ENCODE data around the gene MSL3. TPM values are rescaled to one million over a fixed set of nuclear protein-coding genes. Genes with fewer than 3 reads are reported as not detected.
A peak's percentile ranks its signal among the peaks of the same experiment; 100 is the strongest.

Gene MSL3
- 10 to 100 TPM; 17.0 to 36.0 (median 31.2) TPM for total RNA-seq

DNA sequence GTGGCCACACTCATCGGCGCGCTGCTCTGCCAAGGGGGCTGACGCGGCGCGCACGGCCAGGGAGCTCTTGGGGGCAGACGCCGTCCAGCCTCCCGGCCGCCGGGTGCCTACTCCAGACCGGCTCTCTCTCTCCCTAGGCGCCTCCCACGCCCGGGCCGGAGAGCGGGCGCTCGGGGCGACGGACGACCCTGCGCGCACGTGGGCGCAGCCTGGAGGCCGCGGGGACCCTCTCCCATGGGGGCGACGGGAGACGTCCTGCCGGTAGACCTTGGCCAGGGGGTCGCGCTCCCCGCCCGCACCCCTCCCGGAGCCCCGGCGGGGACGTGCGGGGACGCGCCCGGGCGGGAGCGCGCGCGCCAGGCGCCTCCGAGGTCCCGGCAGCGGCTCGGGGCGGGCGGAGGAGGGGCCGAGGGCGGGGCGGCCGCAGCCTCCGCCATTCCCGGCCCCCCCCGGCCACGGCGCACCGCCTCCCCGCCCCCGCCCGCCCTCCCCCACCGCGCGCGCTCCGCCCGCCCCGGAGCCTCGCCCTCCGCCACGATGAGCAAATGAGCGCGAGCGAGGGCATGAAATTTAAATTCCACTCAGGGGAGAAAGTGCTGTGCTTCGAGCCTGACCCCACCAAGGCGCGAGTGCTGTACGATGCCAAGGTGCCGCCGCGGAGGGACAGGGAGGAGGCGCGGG, at the start of gene MSL3:
Gene MSL3, plus strand, starts transcription at position 519 of the 681 bp plus-strand sequence. Its CDS starts 27 bp downstream, at position 546.
- TF ChIP-seq CTCF (IDR thresholded peaks at IDR 0.05), result no peak
- peak; percentile 69 for ATAC-seq (ENCODE audit: low FRiP score)
- DNase-seq (ENCODE audit: low spot score), result no peak

- DNase-seq (ENCODE audit: low spot score) (no peak), ATAC-seq (ENCODE audit: low FRiP score) (no peak)
- TF ChIP-seq CTCF (IDR thresholded peaks at IDR 0.05), result no peak
These were observed 35.7 kb upstream of the MSL3 start for GRCh38 chrX:11722304-11722703.

DNA sequence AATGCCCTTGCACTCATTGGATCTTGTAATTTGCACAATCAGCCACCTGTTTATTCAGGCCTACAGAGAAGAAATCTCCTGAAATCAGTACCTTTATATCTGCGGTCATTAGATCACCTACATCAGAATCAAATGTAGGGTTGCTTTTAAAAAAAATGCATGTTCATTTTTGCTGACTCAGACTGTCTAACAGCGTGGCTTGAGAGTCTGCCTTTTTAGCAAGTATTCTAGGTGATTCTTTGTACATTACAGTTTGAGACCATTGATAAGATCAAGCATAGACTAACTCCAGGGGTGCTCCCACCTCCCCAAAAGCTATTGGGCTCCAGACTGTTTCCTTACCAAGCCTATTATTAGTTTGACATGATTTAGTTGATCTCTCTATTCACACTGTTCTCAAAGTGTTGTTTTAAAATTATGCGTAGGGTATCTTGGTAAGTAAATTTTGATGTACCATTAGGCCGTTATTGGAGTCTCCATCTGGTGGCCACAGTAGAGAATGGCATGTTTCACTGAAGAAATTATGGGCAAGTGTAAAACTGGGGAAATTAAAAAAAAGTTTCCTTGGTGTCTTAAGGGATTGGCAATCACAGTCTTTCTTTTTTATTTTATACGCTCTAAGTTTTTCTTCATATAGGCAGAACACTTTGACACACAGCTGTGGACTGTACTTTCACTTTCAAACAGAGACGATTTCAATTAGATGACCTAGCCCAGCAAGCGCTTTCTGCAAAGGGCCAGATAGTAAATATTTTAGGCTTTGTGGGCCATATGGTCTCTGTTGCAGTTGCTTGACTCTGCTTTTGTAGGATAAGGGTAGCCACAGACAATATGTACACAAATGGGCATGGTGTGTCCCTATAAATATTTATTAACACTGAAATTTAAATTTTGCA, 33.7 kb upstream of the MSL3 start:
- TF ChIP-seq CTCF (IDR thresholded peaks at IDR 0.05), result no peak
- no peak for DNase-seq (ENCODE audit: low spot score)
- peak; percentile 59 for ATAC-seq (ENCODE audit: low FRiP score)

DNA sequence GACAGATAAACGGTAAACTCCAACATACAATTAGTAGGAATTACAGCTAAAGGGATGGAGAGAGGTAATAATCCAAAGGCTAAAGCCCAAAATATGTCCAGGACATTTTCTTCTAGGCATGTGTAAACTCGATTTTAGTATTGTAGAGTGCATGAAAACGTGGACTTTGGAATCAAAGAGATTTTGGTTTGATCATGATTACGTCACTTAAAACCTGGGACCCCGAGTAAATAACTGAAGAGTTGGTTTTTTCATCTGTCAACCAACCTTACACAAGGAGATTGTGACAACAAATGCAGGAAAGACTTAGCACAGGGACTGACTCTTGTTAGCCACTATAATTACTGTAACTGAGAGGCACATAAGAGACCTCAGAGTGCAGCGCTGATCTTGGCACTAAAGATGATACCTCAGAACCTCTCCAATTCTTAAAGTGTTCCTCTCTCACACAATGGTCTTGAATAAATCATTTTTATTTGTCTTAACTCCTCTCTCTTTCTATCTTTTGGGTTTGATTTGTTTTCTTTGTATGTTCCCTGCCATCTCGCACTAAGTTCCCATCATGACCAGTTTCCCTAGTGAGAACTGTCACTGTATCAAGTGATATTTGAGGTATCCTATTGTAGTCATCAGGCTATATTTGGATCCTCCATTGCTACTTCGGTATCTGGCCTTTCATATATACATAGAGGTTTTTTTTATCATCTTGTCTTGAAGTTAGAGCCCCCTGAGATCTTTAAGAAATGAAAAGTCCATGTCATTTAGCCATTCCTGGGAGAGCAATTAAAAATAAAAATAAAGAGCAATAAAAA, 32.2 kb upstream of the MSL3 start:
- no peak for DNase-seq (ENCODE audit: low spot score)
- no peak for ATAC-seq (ENCODE audit: low FRiP score)
- TF ChIP-seq CTCF (IDR thresholded peaks at IDR 0.05), result no peak

GRCh38 chrX:11728556-11728955, 29.5 kb upstream of the MSL3 start:
- no peak for TF ChIP-seq CTCF (IDR thresholded peaks at IDR 0.05)

DNA sequence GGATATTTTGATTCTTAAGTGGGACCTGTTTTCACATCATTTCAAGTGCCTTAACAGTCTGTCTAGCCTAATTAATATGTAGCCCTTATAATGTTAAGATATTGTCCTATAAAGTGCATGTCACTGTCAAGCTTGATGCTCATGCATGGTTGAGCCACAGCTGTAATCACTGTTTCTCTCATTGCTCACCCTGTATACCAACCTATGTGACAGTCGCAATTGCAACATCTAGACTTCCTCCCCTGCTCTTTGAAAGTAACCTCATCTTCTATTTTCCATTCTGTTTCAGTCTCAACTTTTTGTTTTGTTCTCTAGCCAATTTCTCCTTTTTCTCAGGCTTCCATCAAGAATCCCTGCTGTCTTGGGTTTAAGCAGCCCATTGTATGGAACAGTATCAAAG, 24.4 kb upstream of the MSL3 start:
- ATAC-seq (ENCODE audit: low FRiP score) (no peak), DNase-seq (ENCODE audit: low spot score) (no peak)
- no peak for TF ChIP-seq CTCF (IDR thresholded peaks at IDR 0.05)

More at GRCh38 chrX:11728556-11728955, 29.5 kb upstream of the MSL3 start:
- DNase-seq (ENCODE audit: low spot score) (no peak), ATAC-seq (ENCODE audit: low FRiP score) (no peak)

Measured in omental fat pad (tissue), 4 donors.